Anterior cingulate cortex (tissue), 58 donors: ENCODE data around the gene MRPL28.
"Not testable (repeated sequence)": the region's sequence is repeated elsewhere in the genome, so short reads cannot be mapped to it uniquely, and the experiment has no call there.

Experiments used
- DNase-seq, 58 donors: peaks; one replicate each; lab custom pipeline; 2025; lab: John Stamatoyannopoulos, UW

The MRPL28 gene

GRCh38 chr16:362702-362999, 7.7 kb downstream of the MRPL28 start:
- DNase-seq: not testable (repeated sequence)

- peak in 52 of 58 donors; percentile 17 to 77 (median 53) for DNase-seq
Measured at GRCh38 chr16:361872-362701, 8.3 kb downstream of the MRPL28 start.

GRCh38 chr16:361341-361871, 8.9 kb downstream of the MRPL28 start:
- peak in 36 of 58 donors; percentile 11 to 83 (median 44) for DNase-seq

- no peak for DNase-seq
Measured at GRCh38 chr16:360698-361336, 9.5 kb downstream of the MRPL28 start.

GRCh38 chr16:359871-360697, 10.3 kb downstream of the MRPL28 start:
- no peak for DNase-seq

GRCh38 chr16:359067-359763, 11.1 kb downstream of the MRPL28 start:
- DNase-seq: no peak

- DNase-seq: no peak
Measured at GRCh38 chr16:356741-357140, 13.6 kb downstream of the MRPL28 start.

GRCh38 chr16:354971-355461, 15.3 kb downstream of the MRPL28 start:
- no peak for DNase-seq

- no peak for DNase-seq
Measured at GRCh38 chr16:354291-354881, 16.0 kb downstream of the MRPL28 start.

GRCh38 chr16:353404-354290, 16.7 kb downstream of the MRPL28 start:
- DNase-seq: no peak

GRCh38 chr16:352547-353403, 17.6 kb downstream of the MRPL28 start, which contains the start of gene AXIN1:
TSS of gene AXIN1 (minus strand) at chr16:352723. CDS start at chr16:347025, 5,698 bp downstream.
- DNase-seq: peak in 57 of 58 donors; percentile 56 to 99 (median 90)

- DNase-seq: peak in 2 of 58 donors; percentile 21
Measured at GRCh38 chr16:351804-352520, 18.4 kb downstream of the MRPL28 start.

- no peak for DNase-seq
Measured at GRCh38 chr16:350203-350602, 20.1 kb downstream of the MRPL28 start.

GRCh38 chr16:349211-349610, 21.1 kb downstream of the MRPL28 start:
- DNase-seq: no peak

- DNase-seq: not testable (repeated sequence)
Measured at GRCh38 chr16:348495-348894, 21.8 kb downstream of the MRPL28 start.

GRCh38 chr16:347203-347602, 23.1 kb downstream of the MRPL28 start:
- DNase-seq: no peak

GRCh38 chr16:346587-346986, 23.8 kb downstream of the MRPL28 start:
- DNase-seq: no peak
